Gastrocnemius medialis (tissue), 4 donors: ENCODE results near the gene CAV1.

Experiments used
- POLR2A ChIP-seq, 2 donors: fragments of 450-650 bp; IDR thresholded peaks; one replicate each; pipeline ENCODE4 v1.6.1; 2017; ENCODE audit warnings: antibody characterized with exemption in 2 of 2, mild to moderate bottlenecking in 2 of 2, moderate library complexity in 2 of 2
- TF ChIP-seq, protein P1 (sequence below), 5 experiments: fragments of 450-650 bp in 3 of 5; fragments of 200-600 bp in 2 of 5; sonication (generic) in 2 of 5; IDR thresholded peaks in 4 of 5; conservative IDR thresholded peaks in 1 of 5; 1 replicate in 4 of 5; 2 replicates in 1 of 5; pipeline ENCODE4 v1.5.1; 2016 to 2019; ENCODE audit warnings: antibody characterized with exemption in 5 of 5, mild to moderate bottlenecking in 3 of 5, moderate library complexity in 3 of 5

- TF ChIP-seq, protein P1, sequence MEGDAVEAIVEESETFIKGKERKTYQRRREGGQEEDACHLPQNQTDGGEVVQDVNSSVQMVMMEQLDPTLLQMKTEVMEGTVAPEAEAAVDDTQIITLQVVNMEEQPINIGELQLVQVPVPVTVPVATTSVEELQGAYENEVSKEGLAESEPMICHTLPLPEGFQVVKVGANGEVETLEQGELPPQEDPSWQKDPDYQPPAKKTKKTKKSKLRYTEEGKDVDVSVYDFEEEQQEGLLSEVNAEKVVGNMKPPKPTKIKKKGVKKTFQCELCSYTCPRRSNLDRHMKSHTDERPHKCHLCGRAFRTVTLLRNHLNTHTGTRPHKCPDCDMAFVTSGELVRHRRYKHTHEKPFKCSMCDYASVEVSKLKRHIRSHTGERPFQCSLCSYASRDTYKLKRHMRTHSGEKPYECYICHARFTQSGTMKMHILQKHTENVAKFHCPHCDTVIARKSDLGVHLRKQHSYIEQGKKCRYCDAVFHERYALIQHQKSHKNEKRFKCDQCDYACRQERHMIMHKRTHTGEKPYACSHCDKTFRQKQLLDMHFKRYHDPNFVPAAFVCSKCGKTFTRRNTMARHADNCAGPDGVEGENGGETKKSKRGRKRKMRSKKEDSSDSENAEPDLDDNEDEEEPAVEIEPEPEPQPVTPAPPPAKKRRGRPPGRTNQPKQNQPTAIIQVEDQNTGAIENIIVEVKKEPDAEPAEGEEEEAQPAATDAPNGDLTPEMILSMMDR (IDR thresholded peaks at IDR 0.05 in 4 of 5, conservative IDR thresholded peaks at IDR 0.05 in 1 of 5), result peak in 2 of 5 experiments; percentile 9 to 21
- peak; percentile 53 to 67 for TF ChIP-seq POLR2A (IDR thresholded peaks at IDR 0.05)
Measured at GRCh38 chr7:116524609-116525297, at the start of gene CAV1.
